Cortex of kidney (tissue), 1 donor: Measurements from ENCODE around the gene TBC1D10A.

ENCODE experiments used
- DNase-seq: peaks from one replicate; lab custom pipeline; 2025; lab: John Stamatoyannopoulos, UW

The TBC1D10A gene

DNA sequence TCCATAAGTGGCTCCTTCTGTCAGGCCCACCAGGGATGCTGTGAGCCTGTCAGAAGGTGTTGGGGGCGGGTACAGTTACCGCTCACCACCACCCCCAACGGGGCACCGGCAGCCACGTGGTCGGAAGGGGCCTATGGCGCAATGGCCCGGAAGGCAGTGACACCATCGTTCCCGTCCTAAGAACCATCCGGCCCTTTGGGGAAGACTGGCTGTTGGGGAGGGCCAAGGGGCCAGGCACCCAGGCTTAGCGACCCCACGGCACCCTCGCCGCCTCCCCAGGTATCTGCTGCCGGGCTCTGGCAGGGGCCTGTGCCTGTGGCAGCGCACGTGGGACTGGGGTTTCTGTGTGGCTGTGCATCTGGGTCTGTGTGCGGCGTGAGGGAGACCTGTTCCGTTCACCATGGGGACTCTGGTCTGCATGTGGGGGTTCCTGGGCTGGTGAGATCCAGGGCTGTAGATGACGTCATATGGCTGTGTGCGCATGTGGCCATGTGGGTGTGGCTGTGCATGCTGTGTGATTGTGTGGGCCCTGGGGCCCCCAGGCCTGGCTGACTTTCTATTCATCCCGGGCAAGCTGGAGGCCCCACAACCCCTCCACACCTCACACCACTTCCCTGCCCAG is 60.8 kb downstream of the TBC1D10A start:
- no peak for DNase-seq

DNA sequence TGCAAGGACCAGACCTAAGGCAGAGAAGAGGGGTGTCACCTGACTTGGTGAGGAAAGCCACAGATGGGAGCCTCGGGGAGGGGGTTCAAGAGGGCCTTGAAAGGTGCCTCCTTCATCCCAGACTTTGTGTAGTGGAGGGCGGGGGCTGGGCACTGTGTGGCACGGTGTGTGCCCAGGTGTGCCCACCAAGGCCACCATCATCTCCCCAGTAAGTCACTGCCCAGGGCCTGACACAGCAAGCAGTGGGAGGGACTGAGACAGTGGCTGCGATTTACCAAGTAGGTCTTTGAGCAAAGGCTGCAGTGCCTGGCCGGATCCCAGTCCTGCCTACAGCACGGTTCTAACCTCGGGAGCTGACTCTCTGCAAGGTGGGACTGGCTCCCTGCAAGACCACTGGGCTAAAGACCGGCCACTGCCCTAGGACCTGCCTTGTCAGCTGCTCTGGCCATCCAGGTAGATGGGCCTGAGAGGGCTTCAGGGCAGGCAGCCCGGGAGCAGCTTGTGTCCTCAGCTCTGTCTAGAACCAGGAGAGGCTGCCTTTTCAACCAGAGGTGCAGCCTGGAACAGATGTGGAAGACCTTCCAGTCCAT is 61.5 kb downstream of the TBC1D10A start:
- DNase-seq = no peak

DNA sequence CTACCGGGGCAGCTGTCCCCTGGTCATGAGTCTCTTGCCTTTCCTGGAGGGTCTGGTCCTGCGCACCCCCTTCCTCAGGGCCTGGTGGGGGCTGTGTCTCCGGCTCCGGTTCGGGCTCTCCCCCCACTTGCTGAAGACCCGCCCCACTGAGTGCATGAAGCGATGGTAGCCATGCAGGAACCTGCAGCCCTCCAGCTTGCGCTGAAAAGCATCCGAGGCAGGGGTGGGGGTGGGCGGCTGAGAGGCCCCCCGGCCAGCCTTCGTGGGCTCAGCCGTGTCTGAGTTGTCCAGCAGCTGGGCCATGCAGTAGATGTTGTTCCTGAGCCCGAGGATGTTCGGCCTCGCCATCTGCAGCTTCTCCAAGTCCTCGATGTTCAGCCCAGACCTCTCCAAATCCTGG is 62.9 kb downstream of the TBC1D10A start:
- no peak for DNase-seq

DNA sequence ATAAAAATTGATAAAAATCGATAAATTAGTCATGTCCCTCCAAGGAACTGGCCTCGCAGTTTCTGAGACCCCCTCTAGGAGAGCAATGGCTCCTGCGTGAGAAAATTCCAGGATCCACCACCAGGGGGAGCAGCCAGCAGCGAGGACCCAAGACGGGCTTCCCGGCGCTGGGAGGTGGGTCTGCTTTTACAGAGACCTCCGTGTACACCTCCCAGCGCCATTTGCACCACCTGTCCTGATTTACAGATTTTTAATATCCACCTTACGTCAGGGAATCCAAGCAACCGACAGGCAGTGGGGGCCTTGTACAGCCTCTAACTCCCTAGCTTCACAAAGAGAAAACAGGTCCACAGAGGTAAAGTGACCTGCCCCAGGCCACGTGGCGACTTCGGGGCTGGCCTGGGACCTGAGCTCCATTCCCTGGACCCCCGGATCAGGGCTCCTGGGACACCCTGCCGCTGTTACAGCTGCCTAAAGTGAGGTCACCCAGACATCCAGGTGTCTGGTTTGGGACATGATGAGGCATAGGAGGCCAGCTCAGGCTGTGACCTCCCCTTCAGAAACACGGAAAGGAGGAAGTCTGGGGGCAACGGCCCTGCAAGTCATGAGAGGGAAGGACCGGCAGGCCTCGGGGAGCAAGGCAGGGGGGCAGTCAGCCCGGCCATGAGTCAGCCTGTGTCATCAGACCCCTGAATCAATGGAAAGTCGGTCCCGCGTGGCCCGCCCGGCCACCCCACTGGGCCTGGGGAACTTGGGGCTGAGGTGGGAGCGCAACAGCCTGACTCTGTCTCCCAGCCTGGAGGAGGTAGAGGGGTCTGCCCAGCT is 63.6 kb downstream of the TBC1D10A start:
- no peak for DNase-seq

- no peak for DNase-seq
Measured at GRCh38 chr22:30262112-30262511, 64.6 kb downstream of the TBC1D10A start.

- DNase-seq = no peak
Measured at GRCh38 chr22:30261134-30261533, 65.6 kb downstream of the TBC1D10A start.

DNA sequence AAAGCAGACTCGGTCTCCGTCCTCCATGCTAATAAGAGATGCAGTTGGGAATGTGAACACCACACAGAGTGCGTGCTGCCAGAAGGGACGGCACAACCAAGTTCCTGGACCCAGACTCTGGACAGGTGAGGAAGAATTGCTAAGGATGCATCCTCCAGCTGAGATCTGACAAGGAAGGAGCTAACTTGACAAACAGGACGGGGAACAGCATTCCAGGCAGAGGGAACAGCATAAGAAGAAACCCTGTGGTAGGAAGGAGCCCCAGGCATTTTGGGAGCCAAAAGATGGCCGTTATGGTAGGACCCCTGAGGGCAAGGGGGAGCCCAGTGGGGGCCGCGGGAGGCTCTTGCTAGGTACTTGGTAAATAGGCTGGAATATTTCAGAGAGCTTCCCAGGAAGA is 66.1 kb downstream of the TBC1D10A start:
- DNase-seq = no peak

GRCh38 chr22:30260276-30260675 is 66.5 kb downstream of the TBC1D10A start:
- no peak for DNase-seq

GRCh38 chr22:30254314-30254713 is 72.4 kb downstream of the TBC1D10A start:
- DNase-seq = no peak

- DNase-seq = no peak
Measured at GRCh38 chr22:30253205-30253852, 73.4 kb downstream of the TBC1D10A start.

DNA sequence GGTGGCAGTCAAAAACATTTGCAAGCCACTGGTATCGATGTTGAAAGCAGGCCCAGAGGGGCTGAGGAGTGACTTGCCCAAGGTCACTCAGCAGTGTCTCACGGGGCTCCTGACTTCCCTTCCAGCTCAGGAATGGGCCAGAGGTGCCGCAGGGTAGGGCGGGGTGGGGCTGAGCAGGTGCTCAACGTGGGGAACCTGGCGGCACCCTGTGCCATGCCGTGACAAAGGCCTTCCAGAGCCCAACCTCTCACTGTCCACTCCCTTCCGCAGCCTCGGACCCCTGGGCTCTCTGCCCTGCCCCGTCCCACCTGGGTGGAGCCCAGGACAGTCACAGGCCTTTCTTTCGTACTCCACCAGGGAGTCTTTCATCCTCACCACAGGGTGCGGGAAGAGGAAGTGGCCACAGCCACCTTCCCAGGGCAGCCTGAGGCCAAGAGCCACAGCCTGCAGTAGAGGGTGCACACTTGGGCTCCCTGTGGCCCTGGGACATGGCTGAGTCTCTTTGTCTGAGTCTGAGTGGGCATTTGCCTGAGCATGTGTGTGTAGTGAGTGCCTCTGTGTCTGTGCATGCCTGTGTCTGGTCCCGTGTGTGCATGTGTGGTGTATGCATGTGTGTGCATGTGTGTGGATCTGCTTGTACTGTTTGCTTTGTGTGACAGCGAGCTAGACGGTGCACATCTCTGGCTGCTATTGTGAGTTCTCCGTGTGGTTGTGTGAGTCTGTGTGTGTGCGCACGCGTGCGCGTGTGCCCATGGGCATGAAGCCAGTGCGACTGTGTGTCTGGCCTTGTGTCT is 74.1 kb downstream of the TBC1D10A start:
- DNase-seq = no peak

- no peak for DNase-seq
Measured at GRCh38 chr22:30251711-30252110, 75.0 kb downstream of the TBC1D10A start.

DNA sequence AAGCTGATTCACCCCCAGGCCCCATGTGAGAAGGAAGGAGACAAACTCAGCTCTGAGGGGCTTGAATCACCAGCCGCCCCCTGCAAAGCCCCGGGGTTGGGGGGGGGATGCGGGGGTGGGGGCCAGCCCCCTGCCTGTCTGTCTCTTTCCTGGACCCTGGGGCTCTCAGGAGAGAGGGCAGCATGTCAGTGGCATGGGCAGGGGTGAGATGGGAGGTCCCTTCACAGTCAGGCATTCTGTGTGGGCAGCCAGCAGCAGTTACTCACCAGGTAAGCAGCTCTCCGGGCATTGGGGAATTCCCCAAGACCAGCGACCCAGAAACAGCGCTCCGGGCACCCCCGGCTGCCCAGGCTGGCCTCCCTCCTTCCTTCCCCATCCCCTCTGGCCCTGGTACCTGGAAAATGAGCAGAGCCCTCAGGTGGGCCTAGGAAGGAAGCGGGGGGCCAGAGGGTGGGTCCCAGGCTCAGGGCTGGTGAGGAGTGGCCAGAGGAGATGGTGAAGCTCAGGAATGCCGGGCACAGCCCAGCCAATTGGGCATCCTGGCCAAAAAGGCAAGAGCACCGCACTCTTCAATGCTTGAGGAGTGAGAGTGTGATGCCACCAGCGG is 76.0 kb downstream of the TBC1D10A start:
- DNase-seq = no peak

DNA sequence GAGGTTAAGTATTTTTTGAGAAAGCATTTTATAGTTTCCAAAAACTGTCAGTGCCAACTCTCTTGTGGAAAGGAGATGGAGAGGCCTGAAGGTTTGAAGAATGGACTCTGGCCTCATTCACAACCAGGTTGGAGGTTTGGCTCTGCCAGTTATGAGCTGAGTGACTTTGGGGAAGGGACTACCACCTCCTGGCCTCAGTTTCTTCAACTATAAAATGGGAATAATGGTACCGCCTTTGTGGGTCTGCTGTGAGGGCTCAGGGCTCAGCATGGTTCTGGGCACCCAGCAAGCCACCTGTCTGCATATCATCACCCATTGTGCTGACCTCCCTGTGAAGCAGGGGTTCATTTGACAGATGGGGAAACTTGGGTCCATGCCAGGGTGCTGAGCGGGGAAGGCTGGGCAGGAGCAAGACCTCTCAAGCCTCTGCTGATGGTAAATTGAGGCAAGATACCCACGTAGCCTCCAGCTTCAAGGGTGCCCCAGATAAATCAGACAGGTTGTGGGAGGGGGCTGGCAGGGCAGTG is 76.6 kb downstream of the TBC1D10A start:
- no peak for DNase-seq

GRCh38 chr22:30249049-30250038 is 77.4 kb downstream of the TBC1D10A start:
- no peak for DNase-seq

DNA sequence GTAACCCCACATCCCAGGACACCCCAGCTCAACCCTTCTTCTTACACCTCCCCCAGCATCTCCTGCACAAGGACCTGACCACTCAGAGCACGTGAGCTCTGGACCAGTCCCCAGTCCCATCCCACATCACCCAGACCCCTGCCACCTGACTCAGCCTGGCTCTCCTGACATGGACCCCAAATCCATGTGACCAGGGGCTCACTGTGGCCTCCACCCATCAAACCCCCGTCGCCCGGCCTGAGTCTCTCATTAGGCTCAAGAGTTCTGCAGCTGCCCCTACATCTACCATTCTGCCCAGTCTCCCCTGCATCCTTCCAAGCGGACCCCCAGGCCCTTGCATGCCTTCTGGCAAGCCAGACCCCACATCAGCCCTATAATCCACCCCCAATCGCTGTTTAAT is 78.3 kb downstream of the TBC1D10A start:
- no peak for DNase-seq

GRCh38 chr22:30247974-30248373 is 78.8 kb downstream of the TBC1D10A start:
- no peak for DNase-seq

DNA sequence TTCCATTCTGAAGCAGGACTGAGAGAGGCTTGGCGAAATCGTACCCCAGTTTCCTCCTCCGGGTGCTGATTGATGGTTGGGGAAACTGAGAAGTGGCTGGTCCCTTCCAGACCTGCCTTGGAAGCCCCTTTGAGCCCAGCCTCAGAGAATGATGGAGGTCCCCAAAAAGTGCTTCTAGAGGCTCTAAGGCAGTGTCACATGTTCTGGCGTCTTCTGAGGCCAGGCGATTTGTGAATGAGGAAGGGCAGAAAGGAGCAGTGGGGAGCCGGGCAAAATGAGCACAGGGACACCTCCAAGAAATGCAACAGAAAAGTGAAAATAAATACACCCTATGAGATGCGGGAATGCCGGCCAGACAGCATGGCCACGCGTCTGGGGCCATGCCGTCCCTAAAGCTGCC is 79.2 kb downstream of the TBC1D10A start:
- DNase-seq = no peak

GRCh38 chr22:30246814-30247376 is 79.8 kb downstream of the TBC1D10A start:
- no peak for DNase-seq
